ENCODE measurements around the gene KCNH8. TPM values are rescaled to one million over a fixed set of nuclear protein-coding genes. Genes with fewer than 3 reads are reported as not detected.

Gene KCNH8
- total and polyA plus RNA-seq, 2 of the 4 experiments (the other 2 are of a cell fraction), result not detected

- BruUV-seq (replicated peaks), result no TSS peak
- TF ChIP-seq FOS (IDR thresholded peaks at IDR 0.05; ENCODE audit: low read depth, low read length) (no peak), NFE2L2 (IDR thresholded peaks at IDR 0.05; ENCODE audit: low read depth, low read length) (no peak), POLR2A (IDR thresholded peaks at IDR 0.05; ENCODE audit: low read depth, low read length) (no peak), MXI1 (IDR thresholded peaks at IDR 0.05; ENCODE audit: borderline replicate concordance, low read depth, low read length) (no peak), CHD1 (IDR thresholded peaks at IDR 0.05; ENCODE audit: low read depth, low read length) (no peak), ELK1 (IDR thresholded peaks at IDR 0.05; ENCODE audit: borderline replicate concordance, low read depth, low read length) (no peak), CEBPB (IDR thresholded peaks at IDR 0.05; ENCODE audit: low read depth, low read length) (no peak), SMC3 (IDR thresholded peaks at IDR 0.05; ENCODE audit: low read depth, low read length) (no peak), RCOR1 (IDR thresholded peaks at IDR 0.05; ENCODE audit: insufficient replicate concordance, low read length) (no peak), BHLHE40 (IDR thresholded peaks at IDR 0.05; ENCODE audit: low read depth, low read length) (no peak), CTCF (conservative IDR thresholded peaks at IDR 0.05; ENCODE audit: low read depth, low read length) (no peak), RFX5 (IDR thresholded peaks at IDR 0.05; ENCODE audit: low read depth, low read length) (no peak), RAD21 (IDR thresholded peaks at IDR 0.05; ENCODE audit: low read length) (no peak)
- Histone ChIP-seq H4K5ac (ENCODE audit: low read depth, low read length) (no peak overlapping the region), H3K23ac (ENCODE audit: low read depth, low read length) (no peak overlapping the region), H3K27ac (ENCODE audit: insufficient read depth, low read length) (no peak overlapping the region), H3K9me1 (ENCODE audit: insufficient read depth, low read length) (no peaks in the 10 kb centered on the region), H3K56ac (ENCODE audit: extremely low read depth, insufficient read depth, low read length) (no peak overlapping the region), H3K4me1 (ENCODE audit: control insufficient read depth, insufficient read depth, low read length) (no peaks in the 10 kb centered on the region), H3K18ac (ENCODE audit: low read depth, low read length) (no peak overlapping the region), H3K4me2 (ENCODE audit: low read depth, low read length) (no peak overlapping the region), H3K27me3 (ENCODE audit: control insufficient read depth, insufficient read depth, low read length) (no peaks in the 10 kb centered on the region), H3K79me1 (ENCODE audit: low read depth in 1 of 2, low read length in 2 of 2) (no peaks in the 10 kb centered on the region), H2AK5ac (ENCODE audit: low read depth, low read length) (no peak overlapping the region), H2BK20ac (ENCODE audit: low read depth, low read length) (no peak overlapping the region), H3K9ac (ENCODE audit: low read depth, low read length) (no peak overlapping the region), H2BK120ac (ENCODE audit: low read depth, low read length) (no peak overlapping the region), H3K9me3 (ENCODE audit: control insufficient read depth, insufficient read depth, low read length) (peaks cover 5% of the 10 kb centered on the region; the same call in 1 of the 2 replicates), H3K36me3 (ENCODE audit: control insufficient read depth, insufficient read depth, low read length) (no peaks in the 10 kb centered on the region), H2AK9ac (replicated peaks; ENCODE audit: low read depth, low read length, poor library complexity) (no peak overlapping the region), H4K8ac (ENCODE audit: low read depth in 2 of 2, low read length in 2 of 2) (no peak overlapping the region), H3K14ac (replicated peaks; ENCODE audit: low read depth, low read length) (no peak overlapping the region), H2BK5ac (ENCODE audit: low read depth, low read length, poor library complexity, severe bottlenecking) (no peak overlapping the region), H2AFZ (replicated peaks; ENCODE audit: low read length, poor library complexity) (no peak overlapping the region), H4K91ac (ENCODE audit: insufficient read depth, low read depth, low read length) (no peak overlapping the region), H4K20me1 (ENCODE audit: insufficient read depth, low read length) (no peaks in the 10 kb centered on the region), H2BK15ac (ENCODE audit: low read depth, low read length) (no peak overlapping the region), H3K4ac (ENCODE audit: low read depth, low read length) (no peak overlapping the region), H3K4me3 (ENCODE audit: insufficient read depth, low read depth, low read length) (no peak overlapping the region)
- no CpG with 5 or more reads among the region's 1 CpG for WGBS, 2 experiments (ENCODE audit: extremely low coverage in 2 of 2, insufficient read length in 1 of 2)
- DNase-seq, result no peak
- ATAC-seq (ENCODE audit: low read depth), result no peak
- dilution Hi-C loops (cut with HindIII; ENCODE audit: low sequenced_read_pairs, unreplicated experiment) (no loop called here), intact Hi-C loops (cut with micrococcal nuclease) (no loop called here), in situ Hi-C loops (cut with MboI; ENCODE audit: low sequenced_read_pairs) (no loop called here)
- POLR2A ChIA-PET (ENCODE audit: unreplicated experiment), result no interaction called here
- CTCF ChIA-PET, result no interaction called here
Measured at GRCh38 chr3:19446687-19447086, 298.4 kb downstream of the KCNH8 start.
